HG02981 (cell line): Measurements from ENCODE around the gene MRPS5.
"Not testable (repeated sequence)": the region's sequence is repeated elsewhere in the genome, so short reads cannot be mapped to it uniquely, and the experiment has no call there.

ENCODE experiments used
- ATAC-seq: cut with Tn5 transposase; IDR thresholded peaks from one replicate; pipeline ENCODE4 v1.9.1; 2021; ENCODE audit warnings: mild to moderate bottlenecking, moderate library complexity; ENCODE audit not compliant: unreplicated experiment

Gene MRPS5

GRCh38 chr2:95121407-95122196, at the start of gene MRPS5:
MRPS5 (minus strand) TSS chr2:95121808; CDS start chr2:95121791, 17 bp downstream.
- ATAC-seq = peak; percentile 92

GRCh38 chr2:95166065-95166763, 44.6 kb upstream of the MRPS5 start:
- ATAC-seq = peak; percentile 13

- ATAC-seq = peak; percentile 94
Measured at GRCh38 chr2:95165371-95166064, 43.9 kb upstream of the MRPS5 start, which contains the start of gene ZNF2. ZNF2 (plus strand) TSS chr2:95165809; CDS start chr2:95176227, 10,418 bp downstream.

GRCh38 chr2:95165030-95165370, 43.4 kb upstream of the MRPS5 start:
- no peak for ATAC-seq

GRCh38 chr2:95159690-95160449, 38.3 kb upstream of the MRPS5 start, which contains the start of gene ZNF514:
ZNF514 (minus strand) TSS chr2:95159848; CDS start chr2:95153253, 6,595 bp downstream.
- peak; percentile 91 for ATAC-seq

GRCh38 chr2:95158891-95159619, 37.4 kb upstream of the MRPS5 start:
- ATAC-seq = peak; percentile 45

- ATAC-seq = no peak
Measured at GRCh38 chr2:95158441-95158840, 36.8 kb upstream of the MRPS5 start.

- ATAC-seq = no peak
Measured at GRCh38 chr2:95149397-95149984, 27.9 kb upstream of the MRPS5 start.

- ATAC-seq = no peak
Measured at GRCh38 chr2:95143838-95144237, 22.2 kb upstream of the MRPS5 start.

- ATAC-seq = no peak
Measured at GRCh38 chr2:95138702-95139101, 17.1 kb upstream of the MRPS5 start.

GRCh38 chr2:95122197-95122551, 566 bp upstream of the MRPS5 start:
- peak; percentile 2 for ATAC-seq

GRCh38 chr2:95121093-95121406, 558 bp downstream of the MRPS5 start:
- peak; percentile 1 for ATAC-seq

- ATAC-seq = peak; percentile 92
Measured at GRCh38 chr2:95115418-95115817, 6.2 kb downstream of the MRPS5 start.

- ATAC-seq = no peak
Measured at GRCh38 chr2:95113464-95113863, 8.1 kb downstream of the MRPS5 start.

- no peak for ATAC-seq
Measured at GRCh38 chr2:95110395-95110794, 11.2 kb downstream of the MRPS5 start.

- no peak for ATAC-seq
Measured at GRCh38 chr2:95109260-95109659, 12.3 kb downstream of the MRPS5 start.

GRCh38 chr2:95106081-95106480, 15.5 kb downstream of the MRPS5 start:
- no peak for ATAC-seq

- no peak for ATAC-seq
Measured at GRCh38 chr2:95104606-95105005, 17.0 kb downstream of the MRPS5 start.

- ATAC-seq = no peak
Measured at GRCh38 chr2:95099910-95100309, 21.7 kb downstream of the MRPS5 start.

- not testable (repeated sequence) for ATAC-seq
Measured at GRCh38 chr2:95098273-95098672, 23.3 kb downstream of the MRPS5 start.
